RCC 7860 (cell line): Measurements from ENCODE around the gene AFTPH.
A peak's percentile ranks its signal among the peaks of the same experiment; 100 is the strongest.

Source experiments
- DNase-seq: peaks from one replicate; pipeline ENCODE4 v3.0.0-alpha.2; 2015; ENCODE audit warnings: low spot score
- FAIRE-seq: peaks from 2 replicates; lab custom pipeline; 2012; peaks lifted over from hg19 to GRCh38; lab: Jason Lieb, UNC

The AFTPH gene

DNA sequence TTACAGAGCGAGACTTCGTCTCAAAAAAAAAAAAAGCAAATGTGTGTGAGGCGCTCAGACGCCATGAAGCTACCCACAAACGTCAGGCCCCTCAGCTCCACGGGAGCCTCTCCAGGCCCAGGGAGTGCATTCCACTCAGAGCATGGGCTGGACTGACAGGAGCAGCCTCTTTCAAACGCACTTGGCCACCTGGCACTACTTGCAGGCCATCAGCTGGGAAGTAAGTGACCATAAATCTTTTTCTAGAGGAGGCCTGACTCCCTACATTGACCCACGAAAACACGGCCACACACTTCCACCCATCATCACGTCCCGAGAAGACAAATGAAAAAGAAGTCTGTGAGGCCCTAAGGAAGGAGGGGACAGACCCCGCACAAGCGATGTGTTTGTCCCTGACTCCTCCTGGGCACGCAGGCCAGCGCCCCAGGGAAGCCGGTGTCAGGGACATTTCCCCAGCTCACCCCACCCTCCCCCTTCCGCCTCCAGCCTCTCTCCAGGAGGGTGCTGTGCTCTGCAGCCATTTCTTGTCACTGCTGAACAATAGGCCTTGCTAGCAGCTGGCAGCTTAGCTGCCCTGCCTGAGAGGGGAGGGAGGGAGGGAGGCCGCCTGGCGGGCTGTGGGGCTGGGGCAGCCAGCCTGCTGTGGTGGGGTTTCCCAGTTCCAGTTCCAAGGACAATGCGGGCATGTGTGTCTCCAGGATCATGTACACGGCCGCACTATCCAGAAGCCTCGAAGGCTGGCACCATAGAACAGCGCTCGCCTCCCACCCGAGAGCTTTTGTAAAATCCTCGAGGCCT is 103.0 kb downstream of the AFTPH start:
- FAIRE-seq (no peak), DNase-seq (no peak)

DNA sequence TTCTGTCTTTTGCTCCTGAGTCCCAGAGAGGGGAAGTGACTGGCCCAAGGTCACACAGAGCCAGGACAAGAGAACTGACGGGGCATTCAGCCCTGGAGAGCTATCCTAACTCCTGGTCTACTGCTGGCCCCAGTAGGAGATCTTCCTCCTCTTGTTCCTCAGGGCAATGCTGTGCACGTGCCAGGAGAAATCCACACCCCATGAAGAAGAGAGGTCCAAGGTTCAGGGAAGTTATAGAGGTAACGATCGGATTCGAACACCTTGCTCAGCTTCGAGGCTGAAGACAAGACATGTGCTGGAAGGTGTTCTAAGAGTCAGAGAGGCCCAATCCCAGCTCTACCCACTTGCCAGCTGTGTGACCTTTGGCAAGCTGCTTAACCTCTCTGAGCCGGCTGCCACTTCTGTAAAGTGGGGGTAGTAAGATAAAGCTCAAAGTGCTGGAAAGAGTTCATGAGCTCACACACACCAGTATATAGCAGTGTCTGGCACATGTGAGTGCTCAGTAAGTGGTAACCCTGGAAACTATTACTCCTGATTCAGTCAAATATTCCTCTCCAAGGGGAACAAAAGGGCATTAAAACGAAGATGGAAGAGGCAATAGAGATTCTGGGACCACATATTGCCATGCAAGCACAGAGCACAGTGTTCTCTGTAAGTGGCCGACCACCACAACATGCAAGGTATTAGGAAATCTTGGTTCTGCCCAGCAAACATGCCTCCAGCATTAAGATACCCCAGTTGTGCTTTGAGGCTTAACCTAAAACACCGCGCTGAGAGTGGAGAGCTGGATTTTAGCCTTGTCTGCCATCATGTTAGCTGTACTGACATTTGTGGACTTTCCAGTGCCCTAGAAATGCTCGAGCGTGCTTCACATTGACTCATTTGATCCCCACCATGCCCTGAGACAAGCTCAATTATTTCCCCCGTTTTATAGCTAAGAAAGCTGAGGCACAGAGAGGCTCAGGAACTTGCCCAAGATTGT is 104.0 kb downstream of the AFTPH start:
- FAIRE-seq (no peak), DNase-seq (no peak)

DNA sequence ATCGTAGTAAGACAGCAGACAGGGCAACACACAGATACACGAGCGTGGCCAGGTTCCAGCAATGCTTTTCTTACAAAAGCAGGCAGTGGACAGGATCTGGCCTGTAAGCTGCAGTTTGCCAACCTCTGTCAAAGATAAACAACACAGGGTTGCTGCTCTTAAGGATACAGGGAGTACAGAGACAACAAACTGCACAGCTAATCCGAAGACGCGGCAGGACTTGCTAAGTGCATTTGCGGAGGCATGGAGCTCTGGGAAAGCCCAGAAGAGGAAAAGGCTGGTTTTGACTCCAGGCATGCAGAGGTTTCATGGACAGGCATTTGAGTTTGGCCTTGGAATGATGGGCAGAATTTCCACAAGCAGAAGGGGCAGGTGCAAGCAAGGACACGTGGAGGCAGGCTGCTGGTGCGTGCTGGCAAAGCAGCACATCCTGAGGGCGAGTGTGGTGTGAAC is 105.2 kb downstream of the AFTPH start:
- no peak for DNase-seq
- FAIRE-seq: no peak

DNA sequence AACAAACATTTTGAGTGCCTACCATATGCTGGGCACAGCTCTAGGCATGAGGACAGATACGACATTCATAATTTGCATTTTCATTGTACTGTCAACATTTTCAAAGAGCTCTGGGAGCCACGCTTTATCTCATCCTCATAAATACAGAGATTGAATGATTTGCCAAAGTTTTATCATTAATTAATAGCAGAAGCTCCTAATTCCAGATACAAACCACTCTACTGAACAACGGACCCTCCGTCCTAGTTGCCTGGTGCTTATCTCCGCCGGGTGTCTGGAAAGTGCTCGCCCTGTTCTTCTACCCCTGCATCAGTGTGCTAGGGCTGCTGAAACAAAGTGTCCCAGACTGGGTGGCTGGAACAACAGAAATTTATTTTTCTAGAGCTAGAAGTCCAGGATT is 105.7 kb downstream of the AFTPH start:
- FAIRE-seq (no peak), DNase-seq (no peak)

DNA sequence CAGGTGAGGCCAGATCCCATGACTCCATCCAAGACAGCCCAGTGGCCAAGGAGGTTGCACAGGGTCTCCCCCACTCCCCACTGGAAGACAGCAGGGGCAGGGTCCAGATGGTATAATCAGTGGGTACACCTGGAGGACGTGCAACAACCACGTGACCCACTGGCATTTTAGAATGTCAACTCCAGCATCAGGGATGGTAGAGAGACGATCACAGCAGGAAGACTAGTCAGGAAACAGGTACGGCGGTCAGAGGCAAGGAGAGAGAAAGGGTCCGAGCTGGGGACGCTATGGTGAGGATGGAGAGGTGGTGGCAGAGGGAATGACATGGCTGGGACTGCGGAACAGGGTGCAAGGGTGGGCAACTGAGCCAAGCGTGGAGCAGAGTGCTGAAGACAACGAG is 106.6 kb downstream of the AFTPH start:
- no peak for DNase-seq
- no peak for FAIRE-seq

DNA sequence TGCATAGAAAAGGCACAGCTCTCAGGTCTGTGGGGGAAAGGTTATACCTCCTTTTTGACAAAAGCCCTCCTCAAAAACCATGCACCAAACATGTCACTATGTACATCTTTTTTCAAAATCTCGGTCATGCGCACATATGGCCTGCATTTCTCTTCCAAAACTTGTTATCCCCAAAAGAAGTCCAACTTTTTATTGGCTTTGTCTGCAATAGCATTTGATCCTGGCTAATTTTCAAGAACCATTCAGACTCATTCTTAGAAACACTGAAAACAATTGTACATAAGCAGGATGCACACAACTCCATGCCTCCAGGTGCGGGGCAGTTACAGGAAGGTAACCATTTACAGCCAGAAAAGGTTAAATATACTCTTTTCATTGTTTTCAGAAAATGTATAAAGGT is 107.6 kb downstream of the AFTPH start:
- no peak for FAIRE-seq
- no peak for DNase-seq

DNA sequence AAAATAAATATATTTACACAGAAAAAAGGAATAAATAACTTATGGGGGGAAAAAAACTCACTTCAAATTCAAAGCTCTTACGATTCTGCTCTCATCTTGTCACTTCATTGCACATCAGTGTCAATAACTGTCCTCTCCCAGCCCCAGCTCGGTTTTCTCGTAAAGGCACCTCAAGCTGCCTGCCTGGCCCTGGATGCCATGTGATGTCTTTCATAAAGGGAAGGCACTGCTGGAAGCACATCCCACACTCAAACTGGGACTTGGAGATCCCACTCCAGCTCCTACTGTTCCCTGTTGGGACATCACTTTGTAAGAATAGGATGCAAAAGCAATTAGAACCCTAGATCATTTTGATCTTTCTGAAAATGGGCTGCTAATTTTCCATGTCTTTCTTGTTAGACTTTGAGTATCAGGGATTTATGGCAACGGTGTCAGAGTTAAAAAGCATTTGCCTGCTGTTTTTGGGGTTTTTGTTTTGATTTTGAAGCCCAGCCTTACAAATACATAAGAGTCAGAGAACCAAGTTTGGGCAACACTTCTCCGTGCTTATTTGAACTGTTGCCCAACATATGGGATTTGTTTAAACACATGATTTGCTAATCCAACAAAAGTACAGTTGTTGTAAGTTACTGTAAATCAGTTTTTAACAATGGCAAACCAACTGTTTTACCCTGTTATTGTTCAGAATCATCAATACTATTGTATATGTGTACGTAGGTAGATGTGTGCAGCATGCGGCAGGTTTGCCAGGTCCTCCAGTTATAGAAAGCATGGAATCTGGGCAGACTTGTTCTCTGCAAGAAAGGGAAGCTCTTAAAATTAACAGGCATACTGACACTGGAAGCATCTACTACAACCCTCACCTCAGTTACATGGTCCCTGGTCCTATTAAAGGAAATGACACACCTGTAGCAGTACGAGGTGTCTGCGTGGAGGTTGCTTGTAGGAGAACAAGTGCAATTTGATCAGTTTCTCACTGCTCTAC is 109.0 kb downstream of the AFTPH start:
- DNase-seq (no peak), FAIRE-seq (no peak)

DNA sequence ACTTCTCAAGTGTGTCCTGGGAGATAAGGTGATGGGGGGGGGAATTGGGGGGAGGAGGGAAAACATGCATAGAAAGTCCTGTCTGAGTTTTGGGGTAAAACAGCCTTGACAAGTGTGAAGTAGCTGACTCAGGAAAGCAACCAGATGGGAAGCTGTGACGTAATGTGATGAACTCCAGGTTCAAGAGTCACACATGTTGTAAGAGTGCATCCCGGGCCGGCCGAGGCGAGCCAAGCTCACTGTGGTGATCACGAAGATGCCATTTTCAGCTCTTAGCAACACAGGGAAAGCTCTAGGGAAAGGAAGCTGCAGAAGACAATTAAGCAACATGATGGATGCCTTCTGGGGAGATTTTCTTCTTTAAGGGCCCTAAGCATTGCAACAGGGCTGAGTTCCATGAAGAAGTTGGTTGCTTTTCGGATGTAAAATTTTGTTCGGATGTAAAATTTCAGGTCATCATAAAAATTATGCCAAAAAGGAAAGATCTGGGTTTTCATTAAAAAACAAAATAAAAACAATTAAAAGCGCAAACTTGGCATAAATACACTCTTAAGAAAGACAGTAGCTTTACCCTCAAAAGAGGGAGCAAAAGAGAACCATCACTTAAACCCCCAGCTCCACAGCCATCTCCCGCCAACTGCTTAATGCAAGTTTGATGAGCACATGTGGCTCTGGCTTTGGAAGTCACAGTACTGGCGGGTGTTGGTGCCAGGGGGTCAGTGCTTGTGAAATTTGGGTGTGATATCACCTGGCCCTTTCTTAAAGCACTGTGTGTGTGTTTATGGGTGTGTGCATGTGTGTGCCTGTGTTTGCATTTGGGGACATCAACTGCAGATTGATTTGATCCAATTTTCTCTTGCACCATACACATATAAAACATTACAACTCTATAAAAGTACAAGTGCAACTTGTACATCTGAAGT is 110.5 kb downstream of the AFTPH start:
- FAIRE-seq (no peak), DNase-seq (no peak)

DNA sequence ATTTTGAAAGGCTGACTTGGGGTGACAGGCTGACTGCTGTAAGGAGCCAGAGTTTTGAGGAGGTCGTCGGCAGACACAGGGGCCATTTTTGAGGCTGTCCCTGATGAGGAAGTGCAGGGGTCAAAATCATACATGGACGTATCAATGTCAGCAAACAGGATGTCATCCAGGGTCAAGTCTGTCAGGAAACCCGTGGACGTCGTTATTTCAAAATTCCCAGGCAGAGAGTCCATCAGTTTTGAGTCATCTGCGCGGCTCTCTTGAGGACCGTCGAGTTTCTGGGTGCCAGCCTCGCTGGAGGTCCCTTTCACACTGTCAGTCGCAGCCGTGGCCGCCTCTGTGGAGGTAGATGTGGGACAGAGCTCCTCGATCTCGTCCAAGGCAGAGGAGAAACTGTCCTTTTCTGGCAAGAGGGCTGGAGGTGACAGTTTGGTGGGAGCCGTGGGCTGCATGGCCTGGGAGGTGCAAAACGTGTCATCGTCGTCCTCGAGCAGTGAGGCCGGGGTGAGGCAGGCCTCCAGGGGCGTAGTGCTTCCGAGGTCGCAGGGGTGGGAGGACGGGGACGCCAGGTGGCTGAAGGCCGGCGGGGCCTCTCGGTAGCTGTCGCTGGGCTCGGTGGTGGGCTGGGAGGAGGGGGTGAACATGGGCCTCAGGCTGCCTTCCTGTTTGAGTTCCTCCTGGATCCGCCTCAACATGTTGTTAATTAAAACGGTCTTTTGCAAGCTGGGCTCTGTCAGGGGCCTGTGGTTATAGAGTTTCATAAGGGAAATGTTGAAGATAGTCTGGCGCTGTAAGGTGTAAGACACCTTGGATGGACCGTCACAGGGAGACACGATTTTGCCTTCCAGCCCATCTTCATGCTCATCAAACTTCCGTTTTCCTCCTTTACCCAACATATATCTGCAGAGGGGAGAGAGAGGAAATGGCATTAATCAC is 112.1 kb downstream of the AFTPH start:
- FAIRE-seq: no peak
- DNase-seq: no peak

DNA sequence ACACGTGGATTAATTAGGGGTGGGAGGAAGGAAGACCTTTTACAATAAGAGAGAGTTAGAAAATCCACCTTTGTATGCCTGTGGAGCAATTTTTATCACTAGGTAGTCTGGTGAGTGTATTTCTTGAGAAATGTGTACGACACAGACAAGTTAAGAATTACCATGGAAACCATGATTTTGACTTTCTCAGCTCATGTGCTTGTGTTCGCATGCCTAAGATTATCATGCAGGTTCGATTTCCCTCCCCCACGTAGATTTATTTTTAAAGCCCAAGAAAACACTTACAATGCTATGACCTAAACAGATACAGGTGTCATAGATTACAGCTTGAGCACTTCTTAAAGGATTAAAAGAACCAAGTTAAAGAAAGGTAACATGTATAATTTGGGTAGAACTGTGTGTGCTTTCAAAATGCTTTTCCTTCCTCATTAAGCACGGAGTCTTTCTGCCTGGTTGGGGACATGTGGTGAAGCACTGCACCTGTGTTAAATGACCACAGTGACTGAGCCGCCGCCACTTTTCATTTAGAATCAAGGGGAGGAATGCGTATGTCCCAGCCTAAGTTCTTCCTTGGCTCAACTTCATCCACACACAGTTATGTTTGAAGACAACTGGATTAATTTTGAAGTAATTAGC is 113.0 kb downstream of the AFTPH start:
- FAIRE-seq (no peak), DNase-seq (no peak)

DNA sequence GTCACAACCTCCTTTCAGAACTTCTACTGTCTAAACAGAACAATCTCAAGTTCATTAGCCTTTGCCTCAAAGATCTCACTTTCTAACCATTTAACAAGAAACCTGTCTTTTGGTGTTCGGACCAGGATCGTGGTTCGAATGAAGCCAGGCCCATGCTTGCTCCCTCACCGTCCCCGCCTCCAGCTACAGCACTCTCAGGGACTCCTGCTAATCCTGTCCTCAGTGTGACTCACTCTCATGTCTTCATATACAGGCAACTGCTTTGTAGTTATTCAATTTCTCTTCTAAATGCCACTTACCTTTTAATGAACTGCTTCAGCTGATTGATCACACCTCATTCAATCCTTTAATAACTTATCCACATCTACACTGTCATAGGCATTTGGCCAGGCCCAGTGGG is 113.8 kb downstream of the AFTPH start:
- FAIRE-seq (no peak), DNase-seq (no peak)

DNA sequence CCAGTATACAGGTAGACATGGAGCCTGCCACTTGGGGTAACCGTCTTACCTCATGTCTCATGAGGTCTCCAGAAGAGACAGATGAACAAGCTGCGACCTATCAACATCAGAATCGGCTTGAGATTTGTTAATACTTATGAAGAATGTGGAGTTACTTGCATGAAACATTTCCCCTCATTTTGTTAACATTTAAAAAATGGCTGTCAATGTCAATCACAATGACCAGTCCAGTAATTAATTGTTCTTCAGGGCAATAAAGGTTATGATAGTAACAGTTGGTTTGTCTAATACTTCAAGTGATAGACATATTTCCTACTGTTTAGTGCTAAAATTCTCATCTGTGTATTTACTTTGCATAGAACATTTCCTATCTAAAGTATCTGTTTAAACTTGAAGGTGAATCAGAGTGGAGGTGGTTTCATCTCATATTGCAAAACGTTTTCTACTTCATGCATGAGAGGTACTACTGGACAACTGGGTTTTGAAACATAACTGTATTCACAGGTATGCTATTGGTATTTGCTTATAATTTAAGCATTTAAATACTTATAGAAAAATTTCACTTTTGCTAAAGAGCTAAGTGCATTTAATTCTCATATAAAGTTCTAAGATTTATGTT is 114.5 kb downstream of the AFTPH start:
- DNase-seq (no peak), FAIRE-seq (peak; percentile 43)

DNA sequence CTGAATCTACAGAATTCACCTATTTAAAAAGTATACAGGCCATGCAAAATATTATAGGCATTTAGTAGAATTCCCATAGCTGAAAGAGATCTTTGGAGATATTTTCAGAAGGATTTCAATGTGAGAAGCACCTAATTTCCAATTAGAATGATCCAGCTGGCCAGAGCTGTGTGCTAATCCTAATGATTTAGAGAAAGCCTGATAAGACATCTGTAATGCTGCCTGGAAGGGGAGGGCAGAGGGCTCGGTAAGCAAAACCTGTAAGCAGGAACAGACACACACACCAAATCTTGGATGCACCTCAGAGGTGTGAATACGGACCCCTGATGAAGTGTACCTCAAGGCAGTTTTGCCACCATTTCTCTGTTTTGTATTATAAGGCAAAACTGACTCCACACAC is 115.6 kb downstream of the AFTPH start:
- DNase-seq (no peak), FAIRE-seq (no peak)

DNA sequence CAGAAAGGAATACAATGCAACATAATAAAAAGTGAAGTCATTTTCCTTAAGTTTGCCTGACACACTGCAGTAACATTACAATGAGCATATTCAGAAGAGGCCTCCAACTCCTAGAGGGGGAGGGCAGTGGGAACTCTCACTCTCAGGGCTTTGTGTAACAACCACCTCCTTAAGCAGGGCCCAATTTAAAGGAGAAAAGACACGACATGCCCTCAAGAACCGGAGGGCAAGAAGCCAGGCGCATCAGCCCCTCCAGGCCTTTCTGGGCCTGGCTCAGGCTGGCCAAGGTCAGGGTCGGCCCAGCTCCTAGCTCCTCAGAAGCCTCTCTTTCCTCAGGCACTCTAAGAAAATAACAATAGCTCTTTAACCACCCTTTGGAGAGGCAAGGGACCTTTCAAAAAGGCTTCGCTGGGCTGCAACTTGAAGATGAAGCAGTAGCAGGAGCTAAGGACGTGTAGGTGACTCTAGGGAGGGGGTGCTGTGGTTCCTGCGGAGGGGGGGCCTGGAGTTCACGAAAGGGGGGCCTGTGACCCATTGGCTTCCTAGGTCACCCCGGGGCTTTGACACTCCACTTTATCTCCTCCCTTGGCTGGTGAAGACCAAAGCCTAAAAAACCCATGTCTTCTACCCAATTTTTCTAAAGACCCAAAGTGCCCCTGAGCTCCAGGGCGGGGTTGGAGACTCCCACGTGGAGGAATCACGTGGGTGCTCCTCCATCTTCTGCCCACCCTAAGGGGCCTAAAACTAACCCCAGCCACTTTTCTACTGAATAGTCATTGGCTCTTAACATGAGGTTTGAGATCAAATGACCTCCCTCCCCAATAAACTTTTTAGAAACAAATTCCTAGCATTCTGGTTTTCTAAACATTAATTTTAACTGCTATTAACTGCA is 116.3 kb downstream of the AFTPH start:
- FAIRE-seq: no peak

DNA sequence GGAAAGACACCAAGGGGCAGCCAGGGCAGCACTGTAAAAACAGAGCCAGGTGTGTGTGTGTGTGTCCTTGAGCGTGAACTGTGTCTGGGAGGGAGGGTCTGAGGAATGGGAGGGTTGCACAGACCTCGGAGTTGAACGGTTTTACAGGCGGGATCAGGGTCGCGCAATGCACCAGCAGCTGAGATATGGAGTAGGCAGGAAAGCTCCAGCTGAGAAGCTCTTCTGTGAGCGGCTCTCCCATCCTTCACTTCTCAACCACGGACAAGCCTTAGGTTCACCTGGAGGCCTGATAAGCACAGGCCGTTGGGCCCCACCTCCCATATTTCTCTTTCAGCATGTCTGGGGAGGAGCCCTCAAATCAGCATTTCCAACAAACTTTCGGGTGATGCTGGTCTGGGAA is 117.5 kb downstream of the AFTPH start:
- DNase-seq: no peak
- no peak for FAIRE-seq

More for the DNA sequence above, 116.3 kb downstream of the AFTPH start:
- DNase-seq: no peak
